Measurements from ENCODE around the gene RBM39. TPM values are rescaled to one million over a fixed set of nuclear protein-coding genes. Genes with fewer than 3 reads are reported as not detected.

The RBM39 gene
- total RNA-seq, 1 experiment from 2014 or later: 341 TPM

- TF ChIP-seq EZH2 (IDR thresholded peaks at IDR 0.05; ENCODE audit: low read length, unreplicated experiment): no peak
- TF ChIP-seq, protein P1, sequence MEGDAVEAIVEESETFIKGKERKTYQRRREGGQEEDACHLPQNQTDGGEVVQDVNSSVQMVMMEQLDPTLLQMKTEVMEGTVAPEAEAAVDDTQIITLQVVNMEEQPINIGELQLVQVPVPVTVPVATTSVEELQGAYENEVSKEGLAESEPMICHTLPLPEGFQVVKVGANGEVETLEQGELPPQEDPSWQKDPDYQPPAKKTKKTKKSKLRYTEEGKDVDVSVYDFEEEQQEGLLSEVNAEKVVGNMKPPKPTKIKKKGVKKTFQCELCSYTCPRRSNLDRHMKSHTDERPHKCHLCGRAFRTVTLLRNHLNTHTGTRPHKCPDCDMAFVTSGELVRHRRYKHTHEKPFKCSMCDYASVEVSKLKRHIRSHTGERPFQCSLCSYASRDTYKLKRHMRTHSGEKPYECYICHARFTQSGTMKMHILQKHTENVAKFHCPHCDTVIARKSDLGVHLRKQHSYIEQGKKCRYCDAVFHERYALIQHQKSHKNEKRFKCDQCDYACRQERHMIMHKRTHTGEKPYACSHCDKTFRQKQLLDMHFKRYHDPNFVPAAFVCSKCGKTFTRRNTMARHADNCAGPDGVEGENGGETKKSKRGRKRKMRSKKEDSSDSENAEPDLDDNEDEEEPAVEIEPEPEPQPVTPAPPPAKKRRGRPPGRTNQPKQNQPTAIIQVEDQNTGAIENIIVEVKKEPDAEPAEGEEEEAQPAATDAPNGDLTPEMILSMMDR (conservative IDR thresholded peaks at IDR 0.05; ENCODE audit: low read depth, low read length): no peak
- Histone ChIP-seq H2AFZ (ENCODE audit: low read length) (peak overlapping the region; percentile 97), H3K27ac (ENCODE audit: low read length) (peak overlapping the region; percentile 72), H3K9ac (ENCODE audit: low read length) (peak overlapping the region; percentile 90), H3K27me3 (ENCODE audit: low read length) (no peaks in the 10 kb centered on the region), H3K4me1 (ENCODE audit: insufficient read depth, low read length) (peaks cover 20% of the 10 kb centered on the region), H3K9me2 (replicated peaks; ENCODE audit: low read length) (no peaks in the 10 kb centered on the region), H3K9me3 (ENCODE audit: low read length) (no peaks in the 10 kb centered on the region), H3K4me3 (ENCODE audit: low read length) (peak overlapping the region; percentile 79), H4K20me1 (ENCODE audit: low read length) (0 out of 2 replicates have a peak, but pooled peaks cover 16% of the 10 kb centered on the region), H3F3A (ENCODE audit: low read length, unreplicated experiment) (peaks cover 24% of the 10 kb centered on the region), H3K4me2 (ENCODE audit: low read length) (peak overlapping the region; percentile 90), H3K79me2 (ENCODE audit: low read length) (peaks cover 59% of the 10 kb centered on the region), H3K36me3 (ENCODE audit: low read depth, low read length) (peaks cover 36% of the 10 kb centered on the region)
- peak; percentile 1; the same call in 1 of the 2 replicates for ATAC-seq
- CTCF ChIA-PET: no interaction called here
- DNase-seq: no peak
- POLR2A ChIA-PET (ENCODE audit: unreplicated experiment): interaction anchor here (0.5 to 0.7 kb wide), 2 partner anchors 18 to 253 kb away, joined by 3 read pairs; no protein-coding TSS in a partner anchor
- intact Hi-C loops (cut with micrococcal nuclease): loop anchor here (1.0 to 5.0 kb wide), 2 partner anchors 81 to 238 kb away; no protein-coding TSS in a partner anchor
- BruUV-seq (replicated peaks): no TSS peak
Observed at GRCh38 chr20:35699957-35700624, 42.0 kb downstream of the RBM39 start.

DNA sequence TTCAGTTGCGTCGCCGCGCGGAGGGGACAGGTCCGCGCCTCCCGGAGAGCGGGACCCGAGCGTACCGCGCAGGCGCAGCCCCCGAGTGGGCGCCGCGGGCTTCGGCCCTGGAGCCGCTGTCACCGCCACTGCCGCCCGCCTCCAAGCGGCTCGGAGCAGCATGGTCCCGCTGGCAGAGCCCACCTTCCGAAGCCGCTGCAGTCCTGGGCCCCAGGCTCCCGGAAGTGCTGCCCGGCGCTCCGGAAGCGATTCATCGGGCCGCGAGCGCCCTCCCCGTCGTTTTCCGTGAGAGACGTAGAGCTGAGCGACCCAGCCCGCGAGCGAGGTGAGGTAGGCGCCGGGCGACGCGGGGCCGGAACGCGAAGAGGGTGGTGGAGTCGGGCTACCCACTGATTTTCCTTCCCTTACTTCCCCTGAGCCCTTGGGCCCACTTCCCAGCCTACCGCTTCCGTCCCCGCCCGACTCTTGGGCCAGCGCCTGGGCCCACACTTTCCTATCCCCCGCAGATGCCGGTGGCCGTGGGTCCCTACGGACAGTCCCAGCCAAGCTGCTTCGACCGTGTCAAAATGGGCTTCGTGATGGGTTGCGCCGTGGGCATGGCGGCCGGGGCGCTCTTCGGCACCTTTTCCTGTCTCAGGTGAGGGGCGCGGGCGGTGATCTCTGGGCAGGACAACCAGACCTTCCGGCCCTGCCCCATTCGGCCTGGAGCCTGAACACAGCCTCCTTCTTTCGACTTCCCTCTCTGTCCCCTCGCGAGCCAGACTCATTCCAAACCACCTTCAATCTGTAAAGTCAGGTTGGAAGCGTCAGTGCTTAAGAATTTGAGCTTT lies 42.7 kb downstream of the RBM39 start, which contains the start of the genes NFS1 and ROMO1:
NFS1 (minus strand) TSS at position 226 of the 830 bp plus-strand sequence; CDS start at position 162, 64 bp downstream.
ROMO1 (plus strand) TSS at position 279 of the 830 bp plus-strand sequence; CDS start at position 507, 228 bp downstream.
- Histone ChIP-seq H3K9me3 (ENCODE audit: low read length) (no peaks in the 10 kb centered on the region), H3K9me2 (replicated peaks; ENCODE audit: low read length) (no peaks in the 10 kb centered on the region), H3K27me3 (ENCODE audit: low read length) (no peaks in the 10 kb centered on the region), H2AFZ (ENCODE audit: low read length) (peak within 1 kb of the TSS; percentile 97), H3F3A (ENCODE audit: low read length, unreplicated experiment) (peaks cover 17% of the 10 kb centered on the region), H3K79me2 (ENCODE audit: low read length) (peaks cover 59% of the 10 kb centered on the region), H3K36me3 (ENCODE audit: low read depth, low read length) (peaks cover 28% of the 10 kb centered on the region), H3K4me3 (ENCODE audit: low read length) (peak within 1 kb of the TSS; percentile 79), H3K9ac (ENCODE audit: low read length) (peak within 1 kb of the TSS; percentile 90), H3K4me1 (ENCODE audit: insufficient read depth, low read length) (peaks cover 20% of the 10 kb centered on the region), H3K4me2 (ENCODE audit: low read length) (peak within 1 kb of the TSS; percentile 90), H3K27ac (ENCODE audit: low read length) (peak within 1 kb of the TSS; percentile 72), H4K20me1 (ENCODE audit: low read length) (0 out of 2 replicates have a peak, but pooled peaks cover 9% of the 10 kb centered on the region)
- ChIA-PET CTCF (no interaction called here), POLR2A (ENCODE audit: unreplicated experiment) (interaction anchor here (0.5 to 0.9 kb wide), 6 partner anchors 9 to 645 kb away, joined by 3 to 9 read pairs (median 4); no protein-coding TSS in a partner anchor)
- ATAC-seq (peak; percentile 81), DNase-seq (peak; percentile 89)
- BruUV-seq (replicated peaks): TSS peak; percentile 77
- TF ChIP-seq EZH2 (IDR thresholded peaks at IDR 0.05; ENCODE audit: low read length, unreplicated experiment): no peak
- no peak for TF ChIP-seq EZH2phosphoT487 (IDR thresholded peaks at IDR 0.05; ENCODE audit: borderline replicate concordance, low read length)
- TF ChIP-seq, protein P1 (conservative IDR thresholded peaks at IDR 0.05; ENCODE audit: low read depth, low read length): no peak; the same call in 1 of the 2 replicates
- intact Hi-C loops (cut with micrococcal nuclease): loop anchor here (1.0 to 5.0 kb wide), 2 partner anchors 80 to 237 kb away; no protein-coding TSS in a partner anchor
